ENCODE results near the gene UBE2F. TPM values are rescaled to one million over a fixed set of nuclear protein-coding genes. Genes with fewer than 3 reads are reported as not detected.

The UBE2F gene
- total and polyA plus RNA-seq, 2 of the 4 experiments (the other 2 are of a cell fraction), result 44.6 to 59.8 TPM

DNA sequence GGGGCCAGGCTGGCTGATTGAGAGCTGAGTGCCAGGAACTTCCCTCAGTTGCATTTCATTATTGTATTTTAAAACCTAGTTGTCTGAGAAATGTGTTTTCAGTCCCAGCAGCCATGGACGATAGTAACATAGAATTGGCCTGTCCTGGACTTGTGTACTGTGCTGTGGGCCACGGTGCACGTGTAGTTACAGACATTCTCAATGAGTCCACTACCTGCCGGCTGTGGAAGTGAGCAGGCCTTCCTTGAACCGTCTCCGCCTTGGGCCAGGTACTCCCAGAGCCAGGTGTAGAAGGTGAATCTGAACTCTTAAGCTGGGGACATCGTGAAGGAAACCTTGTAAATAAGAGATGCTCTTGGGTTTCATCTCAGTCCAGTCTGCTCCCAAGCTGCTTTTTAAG lies 47.0 kb downstream of the UBE2F start:
- ATAC-seq (ENCODE audit: low read depth), result no peak
- H3K79me1 ChIP-seq (ENCODE audit: low read depth in 1 of 2, low read length in 2 of 2), result peaks cover 35 to 59% of the 10 kb centered on the region in 2 experiments
- no peak overlapping the region for H2BK120ac ChIP-seq (ENCODE audit: low read depth, low read length)
- TF ChIP-seq, protein P1, sequence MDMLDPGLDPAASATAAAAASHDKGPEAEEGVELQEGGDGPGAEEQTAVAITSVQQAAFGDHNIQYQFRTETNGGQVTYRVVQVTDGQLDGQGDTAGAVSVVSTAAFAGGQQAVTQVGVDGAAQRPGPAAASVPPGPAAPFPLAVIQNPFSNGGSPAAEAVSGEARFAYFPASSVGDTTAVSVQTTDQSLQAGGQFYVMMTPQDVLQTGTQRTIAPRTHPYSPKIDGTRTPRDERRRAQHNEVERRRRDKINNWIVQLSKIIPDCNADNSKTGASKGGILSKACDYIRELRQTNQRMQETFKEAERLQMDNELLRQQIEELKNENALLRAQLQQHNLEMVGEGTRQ (IDR thresholded peaks at IDR 0.05; ENCODE audit: low read depth, low read length), result no peak
- TF ChIP-seq CEBPB (IDR thresholded peaks at IDR 0.05; ENCODE audit: low read depth, low read length) (no peak), RCOR1 (IDR thresholded peaks at IDR 0.05; ENCODE audit: insufficient replicate concordance, low read length) (no peak), MAFK (IDR thresholded peaks at IDR 0.05; ENCODE audit: low read depth, low read length) (no peak), MAZ (IDR thresholded peaks at IDR 0.05; ENCODE audit: borderline replicate concordance, low read depth, low read length) (no peak), BHLHE40 (IDR thresholded peaks at IDR 0.05; ENCODE audit: low read depth, low read length) (no peak), CHD1 (IDR thresholded peaks at IDR 0.05; ENCODE audit: low read depth, low read length) (no peak), NFE2L2 (IDR thresholded peaks at IDR 0.05; ENCODE audit: low read depth, low read length) (no peak), RFX5 (IDR thresholded peaks at IDR 0.05; ENCODE audit: low read depth, low read length) (no peak), RAD21 (IDR thresholded peaks at IDR 0.05; ENCODE audit: low read length) (no peak), FOS (IDR thresholded peaks at IDR 0.05; ENCODE audit: low read depth, low read length) (no peak), MXI1 (IDR thresholded peaks at IDR 0.05; ENCODE audit: borderline replicate concordance, low read depth, low read length) (no peak), SMC3 (IDR thresholded peaks at IDR 0.05; ENCODE audit: low read depth, low read length) (no peak), POLR2A (IDR thresholded peaks at IDR 0.05; ENCODE audit: low read depth, low read length) (no peak)
- TF ChIP-seq, protein P2, sequence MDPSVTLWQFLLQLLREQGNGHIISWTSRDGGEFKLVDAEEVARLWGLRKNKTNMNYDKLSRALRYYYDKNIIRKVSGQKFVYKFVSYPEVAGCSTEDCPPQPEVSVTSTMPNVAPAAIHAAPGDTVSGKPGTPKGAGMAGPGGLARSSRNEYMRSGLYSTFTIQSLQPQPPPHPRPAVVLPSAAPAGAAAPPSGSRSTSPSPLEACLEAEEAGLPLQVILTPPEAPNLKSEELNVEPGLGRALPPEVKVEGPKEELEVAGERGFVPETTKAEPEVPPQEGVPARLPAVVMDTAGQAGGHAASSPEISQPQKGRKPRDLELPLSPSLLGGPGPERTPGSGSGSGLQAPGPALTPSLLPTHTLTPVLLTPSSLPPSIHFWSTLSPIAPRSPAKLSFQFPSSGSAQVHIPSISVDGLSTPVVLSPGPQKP (IDR thresholded peaks at IDR 0.05; ENCODE audit: borderline replicate concordance, low read depth, low read length), result no peak
- TF ChIP-seq, protein P3, sequence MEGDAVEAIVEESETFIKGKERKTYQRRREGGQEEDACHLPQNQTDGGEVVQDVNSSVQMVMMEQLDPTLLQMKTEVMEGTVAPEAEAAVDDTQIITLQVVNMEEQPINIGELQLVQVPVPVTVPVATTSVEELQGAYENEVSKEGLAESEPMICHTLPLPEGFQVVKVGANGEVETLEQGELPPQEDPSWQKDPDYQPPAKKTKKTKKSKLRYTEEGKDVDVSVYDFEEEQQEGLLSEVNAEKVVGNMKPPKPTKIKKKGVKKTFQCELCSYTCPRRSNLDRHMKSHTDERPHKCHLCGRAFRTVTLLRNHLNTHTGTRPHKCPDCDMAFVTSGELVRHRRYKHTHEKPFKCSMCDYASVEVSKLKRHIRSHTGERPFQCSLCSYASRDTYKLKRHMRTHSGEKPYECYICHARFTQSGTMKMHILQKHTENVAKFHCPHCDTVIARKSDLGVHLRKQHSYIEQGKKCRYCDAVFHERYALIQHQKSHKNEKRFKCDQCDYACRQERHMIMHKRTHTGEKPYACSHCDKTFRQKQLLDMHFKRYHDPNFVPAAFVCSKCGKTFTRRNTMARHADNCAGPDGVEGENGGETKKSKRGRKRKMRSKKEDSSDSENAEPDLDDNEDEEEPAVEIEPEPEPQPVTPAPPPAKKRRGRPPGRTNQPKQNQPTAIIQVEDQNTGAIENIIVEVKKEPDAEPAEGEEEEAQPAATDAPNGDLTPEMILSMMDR (conservative IDR thresholded peaks at IDR 0.05; ENCODE audit: low read depth, low read length), result no peak
- no peaks in the 10 kb centered on the region for H3K27me3 ChIP-seq (ENCODE audit: control insufficient read depth, insufficient read depth, low read length)
- no peak overlapping the region for H3K4ac ChIP-seq (ENCODE audit: low read depth, low read length)
- H2BK15ac ChIP-seq (ENCODE audit: low read depth, low read length), result no peak overlapping the region
- H3K23ac ChIP-seq (ENCODE audit: low read depth, low read length), result no peak overlapping the region
- peaks cover 26% of the 10 kb centered on the region for H3K9me1 ChIP-seq (ENCODE audit: insufficient read depth, low read length)
- ChIA-PET POLR2A (ENCODE audit: unreplicated experiment) (no interaction called here), CTCF (no interaction called here)
- no peak overlapping the region for H3K27ac ChIP-seq (ENCODE audit: insufficient read depth, low read length)
- intact Hi-C loops (cut with micrococcal nuclease) (no loop called here), dilution Hi-C loops (cut with HindIII; ENCODE audit: low sequenced_read_pairs, unreplicated experiment) (no loop called here), in situ Hi-C loops (cut with MboI; ENCODE audit: low sequenced_read_pairs) (no loop called here)
- no peak overlapping the region for H4K91ac ChIP-seq (ENCODE audit: insufficient read depth, low read depth, low read length)
- no peak overlapping the region for H3K4me3 ChIP-seq (ENCODE audit: insufficient read depth, low read depth, low read length)
- no peak overlapping the region for H3K18ac ChIP-seq (ENCODE audit: low read depth, low read length)
- no peak overlapping the region for H2AFZ ChIP-seq (replicated peaks; ENCODE audit: low read length, poor library complexity)
- no peak overlapping the region for H4K5ac ChIP-seq (ENCODE audit: low read depth, low read length)
- H3K56ac ChIP-seq (ENCODE audit: extremely low read depth, insufficient read depth, low read length), result no peak overlapping the region
- H3K9ac ChIP-seq (ENCODE audit: low read depth, low read length), result no peak overlapping the region
- H2AK9ac ChIP-seq (replicated peaks; ENCODE audit: low read depth, low read length, poor library complexity), result no peak overlapping the region
- DNase-seq, result no peak
- H2BK5ac ChIP-seq (ENCODE audit: low read depth, low read length, poor library complexity, severe bottlenecking), result no peak overlapping the region
- 100% methylated on average over 1 of the region's 7 CpGs; no CpG with 5 or more reads in 1 of the 2 experiments for WGBS, 2 experiments (ENCODE audit: extremely low coverage in 2 of 2, insufficient read length in 1 of 2)
- no peak overlapping the region for H3K14ac ChIP-seq (replicated peaks; ENCODE audit: low read depth, low read length)
- no peaks in the 10 kb centered on the region for H3K9me3 ChIP-seq (ENCODE audit: control insufficient read depth, insufficient read depth, low read length)
- H3K36me3 ChIP-seq (ENCODE audit: control insufficient read depth, insufficient read depth, low read length), result peaks cover 4% of the 10 kb centered on the region
- H2AK5ac ChIP-seq (ENCODE audit: low read depth, low read length), result no peak overlapping the region
- no peak overlapping the region for H4K8ac ChIP-seq (ENCODE audit: low read depth in 2 of 2, low read length in 2 of 2)
- H3K4me1 ChIP-seq (ENCODE audit: control insufficient read depth, insufficient read depth, low read length), result peaks cover 9% of the 10 kb centered on the region
- no peak overlapping the region for H3K4me2 ChIP-seq (ENCODE audit: low read depth, low read length)
- H2BK20ac ChIP-seq (ENCODE audit: low read depth, low read length), result no peak overlapping the region
- no TSS peak for BruUV-seq (replicated peaks)
- peaks cover 14% of the 10 kb centered on the region; the same call in 1 of the 2 replicates for H4K20me1 ChIP-seq (ENCODE audit: insufficient read depth, low read length)
